H1 (cell line): ENCODE measurements around the gene EML4. TPM values are rescaled to one million over a fixed set of nuclear protein-coding genes. Genes with fewer than 3 reads are reported as not detected.

Source experiments
- CTCF ChIA-PET: fragments of 300-600 bp; sonication (Branson Sonifier 250); formaldehyde crosslinking; loops from one replicate; lab custom pipeline; 2021; ENCODE audit not compliant: partially characterized antibody; lab: Charles Lee
- POLR2A ChIA-PET: fragments of 300-600 bp; sonication (Branson Sonifier 250); formaldehyde crosslinking; loops from one replicate; lab custom pipeline; 2021; ENCODE audit warnings: inconsistent platforms; ENCODE audit not compliant: partially characterized antibody; lab: Charles Lee
- DNase-seq, 2 experiments: peaks; one replicate each; pipeline versions ENCODE4 v3.0.0 to v3.0.0-alpha.2; 2010 to 2022; ENCODE audit warnings: low spot score in 2 of 2, low read depth in 1 of 2, mixed read lengths in 1 of 2
- FAIRE-seq: peaks from 2 replicates; lab custom pipeline; 2011; peaks lifted over from hg19 to GRCh38; lab: Jason Lieb, UNC
- H2AFZ ChIP-seq: 2 replicates; pipeline ENCODE4 v1.8.1; 2012; ENCODE audit warnings: low read length, inconsistent platforms
- H2AK5ac ChIP-seq: 2 replicates; pipeline ENCODE4 v1.6.1; 2013; ENCODE audit warnings: low read depth, low read length
- H2BK120ac ChIP-seq: replicated peaks from 2 replicates; pipeline ENCODE3; 2013; ENCODE audit warnings: low read depth, low read length, inconsistent platforms
- H2BK12ac ChIP-seq: 2 replicates; pipeline ENCODE4 v1.6.1; 2013; ENCODE audit warnings: low read depth, low read length
- H2BK15ac ChIP-seq: 2 replicates; pipeline ENCODE4 v1.6.1; 2013; ENCODE audit warnings: low read length
- H2BK20ac ChIP-seq: 2 replicates; pipeline ENCODE4 v1.6.1; 2013; ENCODE audit warnings: low read length
- H2BK5ac ChIP-seq: 2 replicates; pipeline ENCODE4 v1.6.1; 2013; ENCODE audit warnings: low read depth, low read length
- H3K14ac ChIP-seq: 2 replicates; pipeline ENCODE4 v1.6.1; 2013; ENCODE audit warnings: inconsistent platforms; ENCODE audit not compliant: insufficient read length
- H3K18ac ChIP-seq: 2 replicates; pipeline ENCODE4 v1.6.1; 2013; ENCODE audit warnings: low read length; ENCODE audit errors: extremely low read depth
- H3K23ac ChIP-seq: 2 replicates; pipeline ENCODE4 v1.6.1; 2013; ENCODE audit warnings: inconsistent platforms; ENCODE audit not compliant: insufficient read length
- H3K23me2 ChIP-seq: 2 replicates; pipeline ENCODE4 v1.6.1; 2013; ENCODE audit warnings: low read depth, low read length
- H3K27ac ChIP-seq: 2 replicates; pipeline ENCODE4 v1.6.1; 2011; ENCODE audit warnings: low read depth, low read length, inconsistent platforms
- H3K27me3 ChIP-seq, 4 experiments: replicated peaks in 1 of 4; 1 replicate in 1 of 4; 2 replicates in 3 of 4; pipeline versions ENCODE4 v1.6.1 to v1.8.1; 2011 to 2013; ENCODE audit warnings: low read length in 3 of 4, mild to moderate bottlenecking in 3 of 4, inconsistent platforms in 2 of 4, mixed read lengths in 2 of 4, moderate library complexity in 1 of 4; ENCODE audit not compliant: control insufficient read depth in 3 of 4, insufficient read depth in 3 of 4; ENCODE audit errors: extremely low read depth in 1 of 4
- H3K36me3 ChIP-seq, 4 experiments: 2 replicates each; pipeline versions ENCODE4 v1.6.1 to v1.8.1; 2011 to 2013; ENCODE audit warnings: mild to moderate bottlenecking in 4 of 4, low read length in 3 of 4, moderate library complexity in 2 of 4, control low read depth in 1 of 4, inconsistent platforms in 1 of 4; ENCODE audit not compliant: insufficient read depth in 4 of 4, control insufficient read depth in 2 of 4
- H3K4ac ChIP-seq: replicated peaks from 2 replicates; pipeline ENCODE3; 2013; ENCODE audit warnings: low read length, low read depth, mixed read lengths, inconsistent platforms; ENCODE audit not compliant: insufficient read length
- H3K4me1 ChIP-seq, 4 experiments: replicated peaks in 1 of 4; 1 replicate in 1 of 4; 2 replicates in 3 of 4; pipeline versions ENCODE4 v1.6.1 to v1.8.1; 2011 to 2013; ENCODE audit warnings: low read length in 3 of 4, inconsistent platforms in 2 of 4, mixed read lengths in 1 of 4; ENCODE audit not compliant: insufficient read depth in 4 of 4, control insufficient read depth in 3 of 4
- H3K4me2 ChIP-seq, 2 experiments: 2 replicates each; pipeline versions ENCODE4 v1.6.1 to v1.8.1; 2011 to 2013; ENCODE audit warnings: low read depth in 2 of 2, low read length in 2 of 2, control low read depth in 1 of 2, inconsistent platforms in 1 of 2, mild to moderate bottlenecking in 1 of 2; ENCODE audit not compliant: insufficient read depth in 1 of 2
- H3K4me3 ChIP-seq, 4 experiments: fragments of 200-600, 300-600 bp in 1 of 4; sonication (generic), shearing (Covaris generic), sonication (Bioruptor Twin) in 1 of 4; 2 replicates each; pipeline versions ENCODE4 v1.5.1 to v1.8.1; 2011 to 2016; ENCODE audit warnings: low read length in 4 of 4, low read depth in 3 of 4, control low read depth in 2 of 4, inconsistent platforms in 2 of 4, mild to moderate bottlenecking in 2 of 4, mixed read lengths in 1 of 4, moderate library complexity in 1 of 4; ENCODE audit not compliant: insufficient read depth in 2 of 4; ENCODE audit errors: extremely low read depth in 1 of 4
- H3K56ac ChIP-seq: replicated peaks from 2 replicates; pipeline ENCODE3; 2013; ENCODE audit warnings: low read depth, mild to moderate bottlenecking, mixed read lengths, low read length, inconsistent platforms; ENCODE audit not compliant: insufficient read length
- H3K79me1 ChIP-seq: 2 replicates; pipeline ENCODE4 v1.6.1; 2013; ENCODE audit warnings: low read depth, low read length, control low read depth
- H3K79me2 ChIP-seq, 2 experiments: 2 replicates each; pipeline versions ENCODE4 v1.6.1 to v1.8.1; 2012 to 2013; ENCODE audit warnings: low read length in 2 of 2, mild to moderate bottlenecking in 2 of 2, inconsistent platforms in 1 of 2; ENCODE audit not compliant: insufficient read depth in 2 of 2, control insufficient read depth in 1 of 2
- H3K9ac ChIP-seq, 4 experiments: replicated peaks in 1 of 4; 1 replicate in 1 of 4; 2 replicates in 3 of 4; pipeline versions ENCODE4 v1.6.1 to v1.8.1; 2011 to 2013; ENCODE audit warnings: low read depth in 3 of 4, low read length in 3 of 4, control low read depth in 2 of 4, mild to moderate bottlenecking in 2 of 4, moderate library complexity in 2 of 4, inconsistent platforms in 1 of 4; ENCODE audit errors: extremely low read depth in 1 of 4
- H3K9me3 ChIP-seq, 2 experiments: 2 replicates each; pipeline versions ENCODE4 v1.6.1 to v1.8.1; 2012 to 2013; ENCODE audit warnings: mild to moderate bottlenecking in 2 of 2, moderate library complexity in 2 of 2, control low read depth in 1 of 2, inconsistent platforms in 1 of 2, low read depth in 1 of 2, low read length in 1 of 2, mixed read lengths in 1 of 2; ENCODE audit not compliant: insufficient read depth in 2 of 2
- H4K20me1 ChIP-seq, 2 experiments: replicated peaks in 1 of 2; 2 replicates each; pipeline versions ENCODE3 to v1.8.1; 2011 to 2013; ENCODE audit warnings: inconsistent platforms in 2 of 2, low read length in 2 of 2, mild to moderate bottlenecking in 1 of 2; ENCODE audit not compliant: insufficient read depth in 2 of 2, control insufficient read depth in 1 of 2
- H4K5ac ChIP-seq: 2 replicates; pipeline ENCODE4 v1.6.1; 2013; ENCODE audit warnings: low read length, low read depth, mixed read lengths, inconsistent platforms; ENCODE audit not compliant: insufficient read length
- H4K8ac ChIP-seq: 2 replicates; pipeline ENCODE4 v1.8.0; 2013; ENCODE audit warnings: mild to moderate bottlenecking, moderate library complexity, low read length, inconsistent platforms; ENCODE audit not compliant: insufficient read depth; ENCODE audit errors: extremely low read depth
- H4K91ac ChIP-seq: replicated peaks from 2 replicates; pipeline ENCODE3; 2013; ENCODE audit warnings: low read length, mixed read lengths, inconsistent platforms; ENCODE audit not compliant: insufficient read length
- RNF2 ChIP-seq: fragments of 200-900, 300-1000 bp; sonication (generic); IDR thresholded peaks from 2 replicates; pipeline ENCODE4 v1.7.1; 2016; ENCODE audit warnings: borderline replicate concordance, low read depth, mild to moderate bottlenecking, antibody characterized with exemption, low read length; ENCODE audit not compliant: poor library complexity, severe bottlenecking; ENCODE audit errors: missing control alignments
- polyA plus RNA-seq, 7 experiments: library from polyadenylated mRNA; depleted of rRNA in 3 of 7; stranded (reverse) in 5 of 7; unstranded in 2 of 7; fragments of >200 nt in 5 of 7; fragments of 200-250 nt in 2 of 7; gene quantifications; 1 replicate in 5 of 7; 2 replicates in 1 of 7; 4 replicates in 1 of 7; pipeline versions ENCODE4 v1.2.1 to v1.2.3, GENCODE V29; 2011 to 2013; ENCODE audit warnings: missing spikeins in 2 of 7, mixed read lengths in 2 of 7
- total RNA-seq: library from RNA; stranded (reverse); fragmentation: NEBNext Ultra II Directional; extraction: Animal tissue kit (Norgen Biotek cat#: 25700); gene quantifications from 2 replicates; pipeline ENCODE4 v1.2.1, GENCODE V29; 2021

Gene EML4
- total and polyA plus RNA-seq, 2 of the 8 experiments (the other 6 are each of a cell fraction or from before 2014, with no cell fraction given) = 50.1 to 104 TPM

DNA sequence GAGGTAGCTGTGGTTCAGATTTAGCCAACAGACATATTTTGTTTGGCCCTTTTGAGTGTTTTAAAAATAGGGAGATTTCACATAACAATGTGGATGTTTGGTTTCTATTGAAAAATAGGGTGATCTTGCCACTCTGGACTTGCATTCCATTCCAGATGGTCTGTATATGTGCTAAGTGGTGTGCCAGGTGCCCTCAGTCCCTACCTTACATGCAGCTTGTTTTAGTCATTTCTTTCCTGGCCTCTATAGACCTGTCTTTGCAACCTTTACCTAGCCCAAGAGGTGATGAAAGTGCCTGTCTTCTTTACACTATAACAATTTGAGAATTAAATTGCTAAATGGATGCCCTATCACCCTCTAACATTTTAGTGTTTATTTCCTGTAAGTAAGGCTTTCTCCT is 11.1 kb downstream of the EML4 start:
- H3K23me2 ChIP-seq = no peaks in the 10 kb centered on the region
- no peak overlapping the region for H2BK12ac ChIP-seq
- H3K4me3 ChIP-seq = no peak overlapping the region
- no peak for TF ChIP-seq RNF2
- H4K20me1 ChIP-seq = peaks cover 0 to 6% of the 10 kb centered on the region in 2 experiments
- no peak overlapping the region for H2AFZ ChIP-seq
- H2BK15ac ChIP-seq = no peak overlapping the region
- H3K9ac ChIP-seq = no peak overlapping the region
- no peaks in the 10 kb centered on the region for H3K27me3 ChIP-seq
- H3K27ac ChIP-seq = no peak overlapping the region
- H3K56ac ChIP-seq = no peak overlapping the region
- H3K4ac ChIP-seq = no peak overlapping the region
- no peak overlapping the region for H3K4me2 ChIP-seq
- no peaks in the 10 kb centered on the region for H3K9me3 ChIP-seq
- DNase-seq (no peak), FAIRE-seq (no peak)
- ChIA-PET CTCF (interaction anchor here (0.6 to 5.0 kb wide), 5 partner anchors 9 to 327 kb away, joined by 3 to 23 read pairs (median 4); no protein-coding TSS in a partner anchor), POLR2A (interaction anchor here (0.8 to 1.7 kb wide), 3 partner anchors 9 to 12 kb away, joined by 3 to 6 read pairs (median 3); partner anchors contain the start of gene EML4)
- H3K14ac ChIP-seq = no peak overlapping the region
- H2AK5ac ChIP-seq = no peak overlapping the region
- H3K18ac ChIP-seq = no peak overlapping the region
- no peak overlapping the region for H2BK20ac ChIP-seq
- no peak overlapping the region for H2BK120ac ChIP-seq
- H4K5ac ChIP-seq = no peak overlapping the region
- H3K79me2 ChIP-seq = peaks cover 0 to 97% of the 10 kb centered on the region in 2 experiments; a peak in 3 of 4 replicates
- H3K23ac ChIP-seq = no peak overlapping the region
- no peaks in the 10 kb centered on the region for H3K79me1 ChIP-seq
- H4K91ac ChIP-seq = no peak overlapping the region
- H3K36me3 ChIP-seq = peaks cover 0 to 3% (median 0%) of the 10 kb centered on the region in 4 experiments; a peak in 2 of 8 replicates
- H4K8ac ChIP-seq = no peak overlapping the region
- H2BK5ac ChIP-seq = no peak overlapping the region
- H3K4me1 ChIP-seq = peaks cover 0 to 3% (median 0%) of the 10 kb centered on the region in 4 experiments; a peak in 1 of 7 replicates
